IMR-90 (cell line): ENCODE measurements around the gene RHOT2.

ENCODE experiments used
- CEBPB ChIP-seq: IDR thresholded peaks from 2 replicates; pipeline ENCODE4 v1.6.1; 2012; ENCODE audit warnings: low read depth, low read length, improper control_type of control experiment
- MXI1 ChIP-seq: IDR thresholded peaks from 2 replicates; pipeline ENCODE4 v1.6.1; 2012; ENCODE audit warnings: low read depth, mild to moderate bottlenecking, low read length, moderate library complexity, borderline replicate concordance
- NFE2L2 ChIP-seq: fragments of 150-350 bp; IDR thresholded peaks from 2 replicates; pipeline ENCODE4 v1.6.1; 2016; ENCODE audit warnings: low read depth, mild to moderate bottlenecking, low read length
- POLR2A ChIP-seq: IDR thresholded peaks from 2 replicates; pipeline ENCODE4 v1.6.1; 2012; ENCODE audit warnings: mild to moderate bottlenecking, low read depth, low read length
- RAD21 ChIP-seq: IDR thresholded peaks from 2 replicates; pipeline ENCODE4 v1.6.1; 2012; ENCODE audit warnings: low read length, improper control_type of control experiment
- RCOR1 ChIP-seq: IDR thresholded peaks from 2 replicates; pipeline ENCODE4 v1.6.1; 2012; ENCODE audit warnings: mild to moderate bottlenecking, low read length, improper control_type of control experiment; ENCODE audit not compliant: insufficient replicate concordance
- RFX5 ChIP-seq: IDR thresholded peaks from 2 replicates; pipeline ENCODE4 v1.8.0; 2012; ENCODE audit warnings: low read depth, mild to moderate bottlenecking, low read length, moderate library complexity
- TF ChIP-seq, protein P1 (sequence below): conservative IDR thresholded peaks from 2 replicates; pipeline ENCODE4 v1.5.1; 2012; ENCODE audit warnings: mild to moderate bottlenecking, low read depth, low read length, improper control_type of control experiment

DNA sequence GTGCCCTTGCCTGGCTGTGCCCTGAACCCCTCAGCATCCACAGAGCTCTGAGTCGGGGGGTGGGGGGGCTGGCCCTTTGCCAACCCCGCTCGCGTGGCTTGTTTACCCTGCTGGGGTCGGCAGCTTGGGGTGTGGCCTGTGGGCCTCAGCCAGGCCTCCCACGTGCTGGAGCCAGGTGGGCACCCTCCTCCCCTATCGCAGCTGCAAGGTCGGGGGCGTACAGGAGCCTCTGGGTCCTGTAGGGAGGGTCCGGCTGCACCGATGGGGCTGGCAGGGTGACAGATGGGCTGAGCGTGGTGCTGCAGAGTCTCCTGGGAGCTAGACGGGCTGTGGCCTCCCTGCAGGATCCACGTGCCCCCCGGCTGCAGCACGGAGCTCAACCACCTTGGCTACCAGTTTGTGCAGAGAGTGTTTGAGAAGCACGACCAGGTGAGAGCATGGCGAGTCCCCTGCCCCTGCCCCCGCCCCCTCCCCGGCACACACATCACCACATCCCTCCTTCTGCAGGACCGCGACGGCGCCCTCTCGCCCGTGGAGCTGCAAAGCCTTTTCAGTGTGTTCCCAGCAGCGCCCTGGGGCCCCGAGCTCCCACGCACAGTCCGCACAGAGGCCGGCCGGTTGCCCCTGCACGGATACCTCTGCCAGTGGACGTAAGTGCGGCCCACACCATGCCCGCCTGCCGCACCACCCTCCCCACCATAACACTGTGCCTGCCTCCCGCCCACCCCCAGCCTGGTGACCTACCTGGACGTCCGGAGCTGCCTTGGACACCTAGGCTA, 3.6 kb downstream of the RHOT2 start:
- TF ChIP-seq, protein P1, sequence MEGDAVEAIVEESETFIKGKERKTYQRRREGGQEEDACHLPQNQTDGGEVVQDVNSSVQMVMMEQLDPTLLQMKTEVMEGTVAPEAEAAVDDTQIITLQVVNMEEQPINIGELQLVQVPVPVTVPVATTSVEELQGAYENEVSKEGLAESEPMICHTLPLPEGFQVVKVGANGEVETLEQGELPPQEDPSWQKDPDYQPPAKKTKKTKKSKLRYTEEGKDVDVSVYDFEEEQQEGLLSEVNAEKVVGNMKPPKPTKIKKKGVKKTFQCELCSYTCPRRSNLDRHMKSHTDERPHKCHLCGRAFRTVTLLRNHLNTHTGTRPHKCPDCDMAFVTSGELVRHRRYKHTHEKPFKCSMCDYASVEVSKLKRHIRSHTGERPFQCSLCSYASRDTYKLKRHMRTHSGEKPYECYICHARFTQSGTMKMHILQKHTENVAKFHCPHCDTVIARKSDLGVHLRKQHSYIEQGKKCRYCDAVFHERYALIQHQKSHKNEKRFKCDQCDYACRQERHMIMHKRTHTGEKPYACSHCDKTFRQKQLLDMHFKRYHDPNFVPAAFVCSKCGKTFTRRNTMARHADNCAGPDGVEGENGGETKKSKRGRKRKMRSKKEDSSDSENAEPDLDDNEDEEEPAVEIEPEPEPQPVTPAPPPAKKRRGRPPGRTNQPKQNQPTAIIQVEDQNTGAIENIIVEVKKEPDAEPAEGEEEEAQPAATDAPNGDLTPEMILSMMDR: no peak
- TF ChIP-seq POLR2A (no peak), NFE2L2 (no peak), CEBPB (no peak), RAD21 (no peak), RCOR1 (no peak), RFX5 (no peak), MXI1 (no peak)
